CD4-positive, alpha-beta T cell treated with Interleukin-2 at 100 ng/mL for 4 hours (primary cell): ENCODE measurements around the gene TBC1D16.

Experiments
- DNase-seq: peaks from one replicate; pipeline ENCODE4 v3.0.0-alpha.2; 2020; ENCODE audit warnings: low spot score

The TBC1D16 gene

DNA sequence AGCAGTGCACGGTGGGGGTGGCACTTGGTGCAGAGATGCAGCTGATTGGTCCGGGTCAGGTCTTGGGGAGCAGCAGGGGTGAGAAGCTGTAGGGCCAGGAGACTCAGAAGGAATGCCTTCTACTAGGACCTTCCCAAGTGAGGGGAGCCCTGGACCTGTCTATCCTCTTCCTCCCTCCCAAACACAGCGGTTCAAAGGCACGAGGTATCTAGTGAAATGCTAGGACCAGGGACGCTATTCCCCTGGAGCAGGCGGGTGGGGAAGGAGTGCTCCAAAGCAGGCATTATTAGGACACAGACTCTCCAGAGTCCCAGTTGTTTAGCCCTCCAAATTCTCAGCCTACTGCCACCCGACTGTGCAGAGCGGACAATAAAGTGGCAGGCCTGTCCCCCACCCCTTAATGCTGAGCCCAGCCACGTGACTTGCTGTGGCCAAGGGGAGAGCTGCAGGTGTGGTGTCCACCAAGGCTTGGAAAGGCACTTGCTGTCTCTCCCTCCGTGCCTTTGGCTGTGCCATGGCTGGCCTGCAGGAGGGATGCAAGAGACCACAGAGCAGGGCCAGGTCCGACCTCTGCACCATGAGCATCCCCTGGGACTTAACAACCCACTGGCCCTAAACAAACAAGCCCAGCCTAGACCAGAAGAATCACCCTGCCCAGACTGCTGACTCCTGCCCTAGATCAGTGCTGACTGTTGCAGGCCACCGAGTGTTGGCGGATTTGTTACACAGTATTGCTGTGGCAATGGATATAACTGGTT lies 97.2 kb downstream of the TBC1D16 start:
- no peak for DNase-seq

GRCh38 chr17:79937391-79938335 lies 98.0 kb downstream of the TBC1D16 start:
- no peak for DNase-seq

- DNase-seq = no peak
These were observed 98.9 kb downstream of the TBC1D16 start for GRCh38 chr17:79936641-79937381.

GRCh38 chr17:79936050-79936449 lies 99.6 kb downstream of the TBC1D16 start:
- no peak for DNase-seq

GRCh38 chr17:79935197-79935885 lies 100.3 kb downstream of the TBC1D16 start:
- DNase-seq = no peak

- no peak for DNase-seq
These were observed 101.1 kb downstream of the TBC1D16 start for GRCh38 chr17:79934653-79934970.

GRCh38 chr17:79933863-79934652 lies 101.6 kb downstream of the TBC1D16 start:
- DNase-seq = no peak

DNA sequence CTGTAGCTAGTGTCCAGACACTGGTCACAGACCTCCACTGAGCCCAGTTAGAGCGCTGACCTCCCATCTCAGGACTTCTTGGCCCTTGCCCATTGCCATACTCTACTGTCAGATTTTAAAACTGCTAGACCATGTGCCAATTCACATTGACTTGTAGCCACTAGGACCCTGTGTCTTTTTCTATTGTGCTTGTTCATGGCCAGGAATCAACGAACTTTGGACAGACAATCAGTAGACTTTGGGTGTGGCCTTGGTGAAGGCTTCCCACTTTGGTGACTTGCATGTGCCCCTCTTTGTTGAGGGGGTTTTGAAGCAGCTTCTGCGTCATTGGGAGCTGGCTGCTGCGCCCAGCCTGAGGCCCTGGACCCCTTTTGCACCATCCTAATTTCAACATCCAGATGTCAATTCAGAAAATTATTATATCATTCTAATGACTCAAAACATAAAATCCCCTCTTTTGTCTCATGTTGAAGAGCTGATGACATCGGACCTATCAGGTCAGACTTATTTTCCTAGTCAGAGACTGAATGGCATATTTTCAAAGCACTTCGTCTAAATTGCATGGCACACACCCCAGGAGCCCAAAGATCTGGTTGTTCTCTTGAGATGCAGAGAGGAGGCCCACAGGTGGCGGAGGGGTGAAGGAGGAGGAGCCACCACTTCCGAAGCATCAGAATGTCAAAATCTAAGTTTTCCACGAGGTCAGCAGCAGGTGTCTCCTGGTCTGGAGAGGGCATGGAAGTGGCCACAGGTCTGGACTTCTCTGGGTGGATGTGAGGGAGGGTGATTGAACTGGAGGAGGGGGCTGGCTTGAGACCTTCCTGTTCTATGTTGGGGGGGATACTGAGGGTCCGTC lies 103.0 kb downstream of the TBC1D16 start:
- DNase-seq = no peak

- no peak for DNase-seq
These were observed 103.8 kb downstream of the TBC1D16 start for GRCh38 chr17:79931817-79932309.

- no peak for DNase-seq
These were observed 104.5 kb downstream of the TBC1D16 start for GRCh38 chr17:79930877-79931816.

DNA sequence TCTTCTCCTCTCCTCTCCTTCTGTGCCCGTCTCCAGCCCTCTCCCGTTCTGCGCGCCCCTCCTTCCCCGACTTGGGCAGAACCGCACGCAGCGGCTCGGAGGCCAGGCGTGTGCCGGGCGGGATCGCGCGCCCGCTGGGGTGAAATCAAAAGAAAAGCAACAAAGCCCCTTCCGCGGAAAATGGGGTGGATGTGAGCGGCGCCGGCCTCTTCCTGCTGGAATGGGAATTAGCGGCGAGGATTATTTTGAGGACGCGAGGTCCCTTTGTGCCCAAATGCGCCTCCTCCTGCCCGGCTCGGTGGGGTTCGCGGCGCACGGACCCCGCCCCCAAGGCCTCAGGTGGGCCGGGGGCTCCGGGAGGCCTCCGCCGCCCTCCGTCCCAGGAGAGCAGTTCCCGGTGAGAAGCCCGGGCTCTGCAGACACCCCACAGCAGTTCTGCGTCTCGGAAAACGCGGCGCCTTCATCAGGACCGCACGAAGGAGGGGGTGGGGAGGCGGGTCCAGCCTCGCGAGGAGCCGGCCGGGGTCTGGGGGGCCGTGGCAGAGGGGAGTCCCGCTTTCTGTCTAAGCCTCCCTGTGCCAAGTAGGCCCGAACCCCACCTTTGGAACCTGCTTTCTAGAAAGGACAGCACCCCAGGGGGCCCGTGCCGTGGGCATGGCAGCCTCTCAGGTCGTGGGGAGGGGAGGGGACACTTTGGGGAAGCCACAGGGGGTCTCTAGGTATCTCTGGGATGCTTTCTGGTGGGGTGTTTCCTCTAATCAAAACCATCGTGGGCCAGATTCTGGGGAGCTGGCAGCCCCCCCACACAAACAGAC lies 105.4 kb downstream of the TBC1D16 start:
- DNase-seq = no peak

- DNase-seq = no peak
These were observed 106.2 kb downstream of the TBC1D16 start for GRCh38 chr17:79929257-79930061.

DNA sequence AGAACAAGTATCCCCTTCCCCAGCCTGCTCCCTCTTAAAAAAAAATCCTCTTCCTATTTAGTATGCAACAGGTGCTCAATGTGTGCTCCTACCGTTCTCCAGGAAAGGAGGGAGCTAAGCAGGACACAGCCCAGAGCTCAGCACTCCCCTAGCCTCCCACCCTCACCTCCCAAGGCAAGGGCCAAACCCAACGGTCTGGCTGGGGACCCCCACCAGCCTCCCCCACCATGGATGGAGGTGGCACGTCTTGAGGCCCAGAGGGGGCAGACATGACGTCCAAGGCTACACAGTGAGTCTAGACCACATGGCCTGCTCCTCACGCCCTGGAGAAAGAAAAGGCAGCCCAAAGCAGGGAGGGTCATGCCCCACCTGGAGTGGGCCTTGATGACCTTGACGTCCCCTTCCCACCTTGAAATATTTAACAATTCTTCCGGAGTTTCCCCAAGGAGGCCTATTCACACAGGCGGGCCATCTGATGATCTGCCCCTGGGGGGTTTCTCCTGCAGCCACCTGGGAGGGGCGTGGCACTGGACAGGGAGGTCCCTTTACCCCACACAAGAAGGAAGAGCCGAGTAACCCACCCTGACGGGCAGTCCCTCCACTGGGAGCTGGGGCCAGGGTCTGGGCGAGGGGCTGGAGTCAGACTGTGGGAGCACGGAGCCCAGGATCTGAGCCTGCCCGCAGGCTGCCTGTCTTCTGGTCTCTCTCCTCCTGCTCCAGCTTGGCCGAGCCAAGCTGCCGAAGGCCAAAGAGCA lies 107.0 kb downstream of the TBC1D16 start:
- no peak for DNase-seq

GRCh38 chr17:79927688-79928501 lies 107.8 kb downstream of the TBC1D16 start:
- no peak for DNase-seq

GRCh38 chr17:79927136-79927661 lies 108.5 kb downstream of the TBC1D16 start:
- DNase-seq = no peak
